Measurements from ENCODE around the gene ANKS3. TPM values are rescaled to one million over a fixed set of nuclear protein-coding genes. Genes with fewer than 3 reads are reported as not detected.

ANKS3 gene
- total and polyA plus RNA-seq, 8 donors: 8.7 to 69.1 (median 12.6) TPM

DNA sequence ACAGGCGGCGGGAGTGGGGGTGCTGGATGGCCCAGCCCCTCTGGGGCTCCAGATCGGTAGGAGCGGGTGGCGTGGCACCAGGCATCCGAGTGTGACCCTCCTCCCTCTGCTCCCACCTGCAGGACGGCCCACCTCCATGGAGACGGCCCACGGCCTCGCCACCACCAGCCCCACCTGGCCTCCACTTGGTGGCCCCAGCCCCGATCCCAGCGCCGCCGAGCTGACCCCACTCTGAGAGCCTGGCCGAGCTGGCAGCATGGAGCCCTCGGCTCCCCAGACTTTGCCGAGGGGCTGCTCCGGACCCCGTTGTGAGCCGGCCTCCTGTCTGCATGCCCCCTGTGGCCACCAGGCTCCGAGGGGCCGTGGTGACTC, 45.4 kb downstream of the ANKS3 start:
- H3K27me3 ChIP-seq: no peaks in the 10 kb centered on the region
- no peak overlapping the region for H3K27ac ChIP-seq
- no peaks in the 10 kb centered on the region for H3K9me3 ChIP-seq
- FAIRE-seq (no peak), DNase-seq (peak in 2 of 6 donors; percentile 57 to 72), ATAC-seq (no peak)
- 93 to 97% methylated on average over 21 to 22 of the region's 22 CpGs for WGBS, 2 donors
- H3K4me3 ChIP-seq: no peak overlapping the region
- intact Hi-C loops (cut with DNase I): no loop called here
- TF ChIP-seq, protein P1, sequence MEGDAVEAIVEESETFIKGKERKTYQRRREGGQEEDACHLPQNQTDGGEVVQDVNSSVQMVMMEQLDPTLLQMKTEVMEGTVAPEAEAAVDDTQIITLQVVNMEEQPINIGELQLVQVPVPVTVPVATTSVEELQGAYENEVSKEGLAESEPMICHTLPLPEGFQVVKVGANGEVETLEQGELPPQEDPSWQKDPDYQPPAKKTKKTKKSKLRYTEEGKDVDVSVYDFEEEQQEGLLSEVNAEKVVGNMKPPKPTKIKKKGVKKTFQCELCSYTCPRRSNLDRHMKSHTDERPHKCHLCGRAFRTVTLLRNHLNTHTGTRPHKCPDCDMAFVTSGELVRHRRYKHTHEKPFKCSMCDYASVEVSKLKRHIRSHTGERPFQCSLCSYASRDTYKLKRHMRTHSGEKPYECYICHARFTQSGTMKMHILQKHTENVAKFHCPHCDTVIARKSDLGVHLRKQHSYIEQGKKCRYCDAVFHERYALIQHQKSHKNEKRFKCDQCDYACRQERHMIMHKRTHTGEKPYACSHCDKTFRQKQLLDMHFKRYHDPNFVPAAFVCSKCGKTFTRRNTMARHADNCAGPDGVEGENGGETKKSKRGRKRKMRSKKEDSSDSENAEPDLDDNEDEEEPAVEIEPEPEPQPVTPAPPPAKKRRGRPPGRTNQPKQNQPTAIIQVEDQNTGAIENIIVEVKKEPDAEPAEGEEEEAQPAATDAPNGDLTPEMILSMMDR (IDR thresholded peaks at IDR 0.05): no peak
- H3K36me3 ChIP-seq: peaks cover 0 to 10% (median 9%) of the 10 kb centered on the region in 3 donors
- H3K4me1 ChIP-seq: peaks cover 0 to 7% (median 0%) of the 10 kb centered on the region in 3 donors

DNA sequence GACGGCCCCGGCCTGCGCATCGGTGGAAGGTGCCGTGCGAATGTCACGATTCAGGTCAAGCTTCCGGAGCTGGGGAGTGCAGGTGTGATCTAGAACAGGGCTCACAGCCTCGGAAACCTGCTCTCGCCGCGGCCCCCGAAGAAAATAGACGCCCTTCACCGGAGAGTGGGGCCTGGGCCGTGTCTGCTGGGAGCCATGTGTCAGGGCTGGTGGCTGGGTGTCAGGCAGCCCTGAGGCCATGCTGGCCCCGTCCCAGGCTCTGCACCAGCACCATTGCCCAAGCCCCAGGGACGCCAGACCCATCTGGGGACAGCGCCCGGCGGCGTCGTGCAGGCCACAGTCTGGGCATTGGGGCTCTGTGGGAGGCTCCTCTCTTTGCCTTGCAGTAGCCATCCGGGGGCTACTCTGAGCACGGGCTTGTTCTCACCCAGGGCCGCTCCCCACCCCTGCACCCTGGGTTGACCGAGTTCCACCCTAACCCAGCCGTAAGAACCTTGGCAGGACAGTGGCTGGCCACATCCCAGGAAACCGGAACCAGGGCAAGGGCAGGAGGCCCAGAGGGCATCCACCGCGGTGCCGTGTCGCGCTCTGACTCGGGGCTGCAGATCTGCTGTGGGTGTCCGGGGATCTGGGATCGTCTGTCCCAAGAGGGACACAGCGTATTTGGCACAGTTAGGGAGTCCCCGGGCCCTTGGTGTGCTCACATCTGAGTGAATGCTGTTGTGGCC, 46.0 kb downstream of the ANKS3 start:
- TF ChIP-seq, protein P1 (IDR thresholded peaks at IDR 0.05): no peak
- intact Hi-C loops (cut with DNase I): no loop called here
- H3K36me3 ChIP-seq: peaks cover 0 to 14% (median 10%) of the 10 kb centered on the region in 3 donors
- ATAC-seq: no peak
- WGBS, 2 donors: 92% methylated on average over 37 to 39 of the region's 39 CpGs
- no peaks in the 10 kb centered on the region for H3K27me3 ChIP-seq
- peak in 2 of 6 donors; percentile 33 to 53 for DNase-seq
- no peaks in the 10 kb centered on the region for H3K9me3 ChIP-seq
- no peak overlapping the region for H3K4me3 ChIP-seq
- H3K27ac ChIP-seq: no peak overlapping the region
- no peak for FAIRE-seq
- H3K4me1 ChIP-seq: peaks cover 0 to 7% (median 0%) of the 10 kb centered on the region in 3 donors

DNA sequence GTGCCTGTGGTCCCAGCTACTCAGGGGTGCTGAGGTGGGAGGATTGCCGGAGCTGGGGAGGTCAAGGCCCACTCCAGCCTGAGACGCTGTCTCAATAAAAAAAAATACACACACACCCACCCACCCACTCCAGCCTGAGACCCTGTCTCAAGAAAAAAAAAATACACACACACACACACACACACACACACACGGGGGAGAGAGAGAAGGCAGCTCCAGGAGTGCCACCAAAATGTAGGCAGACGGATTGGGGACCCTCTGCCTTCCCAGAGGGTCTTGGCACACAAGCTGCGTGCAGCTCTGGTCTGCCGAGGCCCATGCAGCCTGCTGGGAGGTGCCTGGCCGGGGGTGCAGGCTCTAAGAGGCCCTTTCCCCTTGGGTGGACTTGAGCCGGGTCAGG, 46.7 kb downstream of the ANKS3 start:
- H3K36me3 ChIP-seq: peaks cover 0 to 20% (median 10%) of the 10 kb centered on the region in 3 donors

DNA sequence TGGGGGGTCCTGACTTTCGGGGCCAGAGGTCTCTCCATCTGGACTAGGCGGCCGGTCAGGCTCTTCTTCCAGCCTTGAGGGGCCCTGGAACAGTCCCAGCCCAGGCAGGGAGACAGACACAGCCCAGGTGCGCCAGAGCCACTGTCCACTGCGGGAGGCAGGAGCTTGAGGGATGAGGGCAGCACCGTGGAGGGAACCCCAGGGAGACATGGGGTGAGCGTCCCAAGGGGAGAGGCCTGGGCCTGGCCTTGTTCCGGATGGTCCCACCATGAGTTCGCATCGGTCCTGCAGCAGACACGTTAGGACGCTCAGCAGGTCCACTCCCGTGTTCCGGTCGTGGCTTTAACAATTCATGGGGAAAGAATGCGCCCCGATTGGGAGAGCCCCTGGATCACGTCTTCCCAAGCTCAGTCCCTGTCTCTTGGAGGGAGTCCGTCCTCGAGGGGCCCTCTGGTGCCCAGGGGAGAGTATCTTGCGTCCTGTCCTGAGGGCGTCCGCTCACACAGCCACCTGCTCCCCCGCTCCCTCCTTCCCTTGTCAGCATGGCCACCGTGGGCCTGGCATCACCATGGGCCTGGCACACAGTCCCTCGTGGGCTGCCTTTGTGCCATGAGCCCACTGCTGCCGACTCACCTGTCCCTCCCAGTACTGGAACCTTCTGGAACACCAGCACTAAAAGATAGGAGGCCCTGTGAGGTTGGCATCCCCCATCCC, 47.4 kb downstream of the ANKS3 start:
- 93% methylated on average over 26 to 27 of the region's 27 CpGs for WGBS, 2 donors
- Histone ChIP-seq H3K9me3 (no peaks in the 10 kb centered on the region), H3K4me3 (no peak overlapping the region), H3K27ac (no peak overlapping the region), H3K27me3 (no peaks in the 10 kb centered on the region), H3K36me3 (peaks cover 0 to 27% (median 10%) of the 10 kb centered on the region in 3 donors), H3K4me1 (no peaks in the 10 kb centered on the region)
- intact Hi-C loops (cut with DNase I): no loop called here
- ATAC-seq (no peak), FAIRE-seq (no peak), DNase-seq (peak in 3 of 6 donors; percentile 35 to 59 (median 50))
- TF ChIP-seq, protein P1 (IDR thresholded peaks at IDR 0.05): no peak

More for the DNA sequence above, 46.7 kb downstream of the ANKS3 start:
- no peak for FAIRE-seq
- H3K9me3 ChIP-seq: no peaks in the 10 kb centered on the region
- H3K27me3 ChIP-seq: no peaks in the 10 kb centered on the region
- H3K27ac ChIP-seq: no peak overlapping the region
- H3K4me3 ChIP-seq: no peak overlapping the region
- WGBS, 2 donors: 82 to 87% methylated on average over 8 of the region's 8 CpGs
- ATAC-seq: no peak
- peak in 1 of 6 donors; percentile 25 for DNase-seq
- intact Hi-C loops (cut with DNase I): no loop called here
- peaks cover 0 to 2% (median 0%) of the 10 kb centered on the region in 3 donors for H3K4me1 ChIP-seq
- TF ChIP-seq, protein P1 (IDR thresholded peaks at IDR 0.05): no peak
